ENCODE results near the gene SLX9.

Gene SLX9

GRCh38 chr21:45004059-45004422, 64.2 kb downstream of the SLX9 start:
- TF ChIP-seq POLR2A (IDR thresholded peaks at IDR 0.05; ENCODE audit: low read length), result no peak
- no peak for TF ChIP-seq GATA1 (IDR thresholded peaks at IDR 0.05; ENCODE audit: low read depth, low read length)
- DNase-seq, result no peak

- DNase-seq, result no peak
These were observed 64.8 kb downstream of the SLX9 start for GRCh38 chr21:45004481-45005247.

GRCh38 chr21:45006536-45007095, 66.8 kb downstream of the SLX9 start:
- no peak for DNase-seq
- TF ChIP-seq GATA1 (IDR thresholded peaks at IDR 0.05; ENCODE audit: low read depth, low read length) (no peak), POLR2A (IDR thresholded peaks at IDR 0.05; ENCODE audit: low read length) (no peak)

More at GRCh38 chr21:45004481-45005247, 64.8 kb downstream of the SLX9 start:
- no peak for TF ChIP-seq GATA1 (IDR thresholded peaks at IDR 0.05; ENCODE audit: low read depth, low read length)
- no peak for TF ChIP-seq POLR2A (IDR thresholded peaks at IDR 0.05; ENCODE audit: low read length)

- no peak for DNase-seq
- TF ChIP-seq POLR2A (IDR thresholded peaks at IDR 0.05; ENCODE audit: low read length) (no peak), GATA1 (IDR thresholded peaks at IDR 0.05; ENCODE audit: low read depth, low read length) (no peak)
These were observed 69.8 kb downstream of the SLX9 start for GRCh38 chr21:45009616-45010015.

- TF ChIP-seq GATA1 (IDR thresholded peaks at IDR 0.05; ENCODE audit: low read depth, low read length), result no peak
- TF ChIP-seq POLR2A (IDR thresholded peaks at IDR 0.05; ENCODE audit: low read length), result no peak
- DNase-seq, result no peak
These were observed 70.3 kb downstream of the SLX9 start for GRCh38 chr21:45010096-45010495.

GRCh38 chr21:45010860-45011259, 71.0 kb downstream of the SLX9 start:
- DNase-seq, result no peak
- TF ChIP-seq POLR2A (IDR thresholded peaks at IDR 0.05; ENCODE audit: low read length) (no peak), GATA1 (IDR thresholded peaks at IDR 0.05; ENCODE audit: low read depth, low read length) (no peak)

- TF ChIP-seq GATA1 (IDR thresholded peaks at IDR 0.05; ENCODE audit: low read depth, low read length) (no peak), POLR2A (IDR thresholded peaks at IDR 0.05; ENCODE audit: low read length) (no peak)
- no peak for DNase-seq
These were observed 71.6 kb downstream of the SLX9 start for GRCh38 chr21:45011426-45011825.

GRCh38 chr21:45011911-45012661, 72.3 kb downstream of the SLX9 start:
- DNase-seq, result no peak
- TF ChIP-seq GATA1 (IDR thresholded peaks at IDR 0.05; ENCODE audit: low read depth, low read length) (no peak), POLR2A (IDR thresholded peaks at IDR 0.05; ENCODE audit: low read length) (no peak)

- TF ChIP-seq POLR2A (IDR thresholded peaks at IDR 0.05; ENCODE audit: low read length), result no peak
- TF ChIP-seq GATA1 (IDR thresholded peaks at IDR 0.05; ENCODE audit: low read depth, low read length), result no peak
- DNase-seq, result no peak
These were observed 72.9 kb downstream of the SLX9 start for GRCh38 chr21:45012662-45013259.

- no peak for DNase-seq
- no peak for TF ChIP-seq POLR2A (IDR thresholded peaks at IDR 0.05; ENCODE audit: low read length)
- no peak for TF ChIP-seq GATA1 (IDR thresholded peaks at IDR 0.05; ENCODE audit: low read depth, low read length)
These were observed 73.5 kb downstream of the SLX9 start for GRCh38 chr21:45013260-45013841.

- no peak for DNase-seq
- TF ChIP-seq POLR2A (IDR thresholded peaks at IDR 0.05; ENCODE audit: low read length), result no peak
- TF ChIP-seq GATA1 (IDR thresholded peaks at IDR 0.05; ENCODE audit: low read depth, low read length), result no peak
These were observed 75.1 kb downstream of the SLX9 start for GRCh38 chr21:45014747-45015468.

- TF ChIP-seq POLR2A (IDR thresholded peaks at IDR 0.05; ENCODE audit: low read length), result no peak
- no peak for TF ChIP-seq GATA1 (IDR thresholded peaks at IDR 0.05; ENCODE audit: low read depth, low read length)
- DNase-seq, result no peak
These were observed 75.6 kb downstream of the SLX9 start for GRCh38 chr21:45015469-45015860.

- TF ChIP-seq POLR2A (IDR thresholded peaks at IDR 0.05; ENCODE audit: low read length), result no peak
- no peak for TF ChIP-seq GATA1 (IDR thresholded peaks at IDR 0.05; ENCODE audit: low read depth, low read length)
These were observed 76.2 kb downstream of the SLX9 start for GRCh38 chr21:45016031-45016405.

More at GRCh38 chr21:45016031-45016405, 76.2 kb downstream of the SLX9 start:
- DNase-seq, result no peak

Data from erythroblast (primary cell).